SK-N-SH treated with all-trans-retinoic acid at 6 μM for 48 hours (cell line): ENCODE measurements around the gene MATN4.

Experiments used
- ATAC-seq: fragments of 200-7000 bp; cut with Tn5 transposase; 3 replicates; pipeline ENCODE4 v1.9.1; 2020; ENCODE audit warnings: mild to moderate bottlenecking, moderate library complexity
- BACH2 ChIP-seq: fragments of 250-450 bp; sonication (Bioruptor Pico); IDR thresholded peaks from 2 replicates; pipeline ENCODE4 v1.9.0; 2021; ENCODE audit warnings: mild to moderate bottlenecking, borderline replicate concordance
- CREB5 ChIP-seq: fragments of 250-450 bp; sonication (Bioruptor Pico); IDR thresholded peaks from 2 replicates; pipeline ENCODE4 v1.5.1; 2020; ENCODE audit warnings: low read depth, mild to moderate bottlenecking, moderate library complexity
- CSDC2 ChIP-seq: fragments of 250-450 bp; sonication (Bioruptor Pico); IDR thresholded peaks from 2 replicates; pipeline ENCODE4 v1.5.0; 2020; ENCODE audit warnings: mild to moderate bottlenecking, moderate library complexity
- ESRRG ChIP-seq: fragments of 250-450 bp; sonication (Bioruptor Pico); IDR thresholded peaks from 2 replicates; pipeline ENCODE4 v1.6.1; 2021; ENCODE audit warnings: mild to moderate bottlenecking
- ISL1 ChIP-seq: fragments of 250-450 bp; sonication (Bioruptor Pico); IDR thresholded peaks from 2 replicates; pipeline ENCODE4 v2.1.2; 2022; ENCODE audit warnings: mild to moderate bottlenecking, moderate library complexity
- OSR1 ChIP-seq: fragments of 250-450 bp; sonication (Bioruptor Pico); IDR thresholded peaks from 2 replicates; pipeline ENCODE4 v1.8.0; 2022; ENCODE audit warnings: moderate library complexity, mild to moderate bottlenecking, inconsistent platforms
- POU6F1 ChIP-seq: fragments of 250-450 bp; sonication (Bioruptor Pico); IDR thresholded peaks from 2 replicates; pipeline ENCODE4 v1.8.0; 2021; ENCODE audit warnings: low read depth, mild to moderate bottlenecking, moderate library complexity, borderline replicate concordance
- PPARA ChIP-seq: fragments of 250-450 bp; sonication (Bioruptor Pico); IDR thresholded peaks from 2 replicates; pipeline ENCODE4 v1.5.0; 2020; ENCODE audit warnings: mild to moderate bottlenecking, borderline replicate concordance
- TCF4 ChIP-seq: fragments of 250-450 bp; sonication (Bioruptor Pico); IDR thresholded peaks from 2 replicates; pipeline ENCODE4 v1.8.0; 2021; ENCODE audit warnings: mild to moderate bottlenecking, moderate library complexity, borderline replicate concordance
- ZC3H10 ChIP-seq: fragments of 250-450 bp; sonication (Bioruptor Pico); IDR thresholded peaks from 2 replicates; pipeline ENCODE4 v1.5.1; 2021; ENCODE audit warnings: mild to moderate bottlenecking, moderate library complexity
- ZFP3 ChIP-seq: fragments of 250-450 bp; sonication (Bioruptor Pico); IDR thresholded peaks from 2 replicates; pipeline ENCODE4 v1.5.0; 2020; ENCODE audit warnings: mild to moderate bottlenecking, moderate library complexity
- ZFP30 ChIP-seq: fragments of 450-650 bp; formaldehyde crosslinking; IDR thresholded peaks from 2 replicates; pipeline ENCODE4 v1.5.0; 2022; ENCODE audit warnings: mild to moderate bottlenecking, moderate library complexity
- ZNF565 ChIP-seq: fragments of 450-650 bp; formaldehyde crosslinking; conservative IDR thresholded peaks from 2 replicates; pipeline ENCODE4 v1.5.0; 2020; ENCODE audit warnings: low read depth, mild to moderate bottlenecking, moderate library complexity
- ZNF70 ChIP-seq: fragments of 450-650 bp; formaldehyde crosslinking; IDR thresholded peaks from 2 replicates; pipeline ENCODE4 v1.5.0; 2020; ENCODE audit warnings: mild to moderate bottlenecking, moderate library complexity
- ZNF8 ChIP-seq: fragments of 450-650 bp; formaldehyde crosslinking; IDR thresholded peaks from 2 replicates; pipeline ENCODE4 v1.5.0; 2020; ENCODE audit warnings: mild to moderate bottlenecking, moderate library complexity
- TF ChIP-seq, protein P1 (sequence below): fragments of 250-450 bp; sonication (Bioruptor Pico); IDR thresholded peaks from 2 replicates; pipeline ENCODE4 v1.5.1; 2021; ENCODE audit warnings: mild to moderate bottlenecking, moderate library complexity
- TF ChIP-seq, protein P2 (sequence below): fragments of 250-450 bp; sonication (Bioruptor Pico); IDR thresholded peaks from 2 replicates; pipeline ENCODE4 v1.5.0; 2020; ENCODE audit warnings: mild to moderate bottlenecking, moderate library complexity
- TF ChIP-seq, protein P3 (sequence below): fragments of 250-450 bp; sonication (Bioruptor Pico); IDR thresholded peaks from 2 replicates; pipeline ENCODE4 v1.8.0; 2020; ENCODE audit warnings: mild to moderate bottlenecking, moderate library complexity, borderline replicate concordance

The MATN4 gene

GRCh38 chr20:45307076-45307640 lies 941 bp downstream of the MATN4 start (continued):
- TF ChIP-seq, protein P1, sequence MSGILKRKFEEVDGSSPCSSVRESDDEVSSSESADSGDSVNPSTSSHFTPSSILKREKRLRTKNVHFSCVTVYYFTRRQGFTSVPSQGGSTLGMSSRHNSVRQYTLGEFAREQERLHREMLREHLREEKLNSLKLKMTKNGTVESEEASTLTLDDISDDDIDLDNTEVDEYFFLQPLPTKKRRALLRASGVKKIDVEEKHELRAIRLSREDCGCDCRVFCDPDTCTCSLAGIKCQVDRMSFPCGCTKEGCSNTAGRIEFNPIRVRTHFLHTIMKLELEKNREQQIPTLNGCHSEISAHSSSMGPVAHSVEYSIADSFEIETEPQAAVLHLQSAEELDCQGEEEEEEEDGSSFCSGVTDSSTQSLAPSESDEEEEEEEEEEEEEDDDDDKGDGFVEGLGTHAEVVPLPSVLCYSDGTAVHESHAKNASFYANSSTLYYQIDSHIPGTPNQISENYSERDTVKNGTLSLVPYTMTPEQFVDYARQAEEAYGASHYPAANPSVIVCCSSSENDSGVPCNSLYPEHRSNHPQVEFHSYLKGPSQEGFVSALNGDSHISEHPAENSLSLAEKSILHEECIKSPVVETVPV (CRISPR knock-in tag): no peak
- TF ChIP-seq CSDC2 (CRISPR knock-in tag): no peak
- no peak for TF ChIP-seq ZNF565

DNA sequence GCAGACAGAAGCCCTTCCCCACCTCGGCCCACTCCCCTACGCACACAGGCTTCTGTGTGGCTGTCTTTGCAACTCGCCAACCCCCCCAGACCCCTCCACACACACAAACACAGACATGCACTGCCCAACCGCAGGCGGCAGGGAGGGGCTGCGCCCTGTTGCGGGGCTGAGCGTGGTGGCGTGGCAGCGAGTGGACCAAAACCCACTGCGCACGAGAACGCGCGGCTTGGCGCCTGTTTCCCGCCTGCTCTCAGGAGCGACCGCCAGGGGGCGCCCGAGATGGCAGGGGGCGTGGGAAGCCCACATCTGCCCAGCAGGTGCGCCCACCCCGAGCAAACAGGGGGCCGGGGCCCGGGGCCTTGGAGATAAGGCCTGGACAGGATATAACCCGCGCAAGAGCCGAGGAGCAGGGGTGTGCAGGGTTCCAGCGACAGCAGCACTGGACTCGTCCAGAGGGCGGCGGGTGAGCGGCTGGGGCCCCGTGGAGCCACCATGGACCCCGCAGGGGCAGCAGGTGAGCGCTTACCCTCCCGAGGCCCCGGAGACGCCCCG lies 1.6 kb downstream of the MATN4 start, which contains the start of gene RBPJL:
Gene RBPJL, plus strand, starts transcription at position 410 of the 552 bp plus-strand sequence. Its CDS starts 83 bp downstream, at position 493.
- ATAC-seq: peak; percentile 61
- no peak for TF ChIP-seq CSDC2 (CRISPR knock-in tag)
- TF ChIP-seq TCF4 (CRISPR knock-in tag): peak; percentile 68; the same call in 1 of the 2 replicates
- no peak for TF ChIP-seq ZFP3

DNA sequence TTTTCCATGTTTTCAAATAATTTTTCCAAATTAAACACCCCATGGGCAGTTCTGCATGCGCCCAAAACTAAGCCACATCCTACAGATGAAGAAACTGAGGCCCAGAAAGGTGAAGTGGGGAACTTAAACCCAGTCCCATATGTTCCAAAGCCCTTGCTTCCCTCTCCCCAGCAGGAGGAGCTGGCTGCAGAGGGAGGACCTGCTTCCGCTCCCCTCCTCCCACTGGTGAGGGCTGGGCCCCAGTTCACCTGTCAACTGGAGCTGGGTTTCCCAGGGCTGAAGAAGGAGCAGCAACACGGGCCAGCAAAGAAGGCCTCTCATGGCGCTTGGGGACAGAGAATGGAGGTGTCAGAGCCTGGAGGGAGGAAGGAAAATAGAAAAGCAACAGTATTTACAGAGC lies 2.8 kb downstream of the MATN4 start:
- TF ChIP-seq ZNF70 (CRISPR knock-in tag): no peak
- TF ChIP-seq PPARA (CRISPR knock-in tag): no peak
- TF ChIP-seq, protein P1 (CRISPR knock-in tag): no peak
- TF ChIP-seq TCF4 (CRISPR knock-in tag): no peak
- no peak for TF ChIP-seq OSR1 (CRISPR knock-in tag)
- no peak for TF ChIP-seq ISL1 (CRISPR knock-in tag)
- no peak for TF ChIP-seq ESRRG (CRISPR knock-in tag)
- TF ChIP-seq ZNF565: no peak
- TF ChIP-seq POU6F1 (CRISPR knock-in tag): no peak
- no peak for TF ChIP-seq ZFP30 (CRISPR knock-in tag)
- TF ChIP-seq, protein P2, sequence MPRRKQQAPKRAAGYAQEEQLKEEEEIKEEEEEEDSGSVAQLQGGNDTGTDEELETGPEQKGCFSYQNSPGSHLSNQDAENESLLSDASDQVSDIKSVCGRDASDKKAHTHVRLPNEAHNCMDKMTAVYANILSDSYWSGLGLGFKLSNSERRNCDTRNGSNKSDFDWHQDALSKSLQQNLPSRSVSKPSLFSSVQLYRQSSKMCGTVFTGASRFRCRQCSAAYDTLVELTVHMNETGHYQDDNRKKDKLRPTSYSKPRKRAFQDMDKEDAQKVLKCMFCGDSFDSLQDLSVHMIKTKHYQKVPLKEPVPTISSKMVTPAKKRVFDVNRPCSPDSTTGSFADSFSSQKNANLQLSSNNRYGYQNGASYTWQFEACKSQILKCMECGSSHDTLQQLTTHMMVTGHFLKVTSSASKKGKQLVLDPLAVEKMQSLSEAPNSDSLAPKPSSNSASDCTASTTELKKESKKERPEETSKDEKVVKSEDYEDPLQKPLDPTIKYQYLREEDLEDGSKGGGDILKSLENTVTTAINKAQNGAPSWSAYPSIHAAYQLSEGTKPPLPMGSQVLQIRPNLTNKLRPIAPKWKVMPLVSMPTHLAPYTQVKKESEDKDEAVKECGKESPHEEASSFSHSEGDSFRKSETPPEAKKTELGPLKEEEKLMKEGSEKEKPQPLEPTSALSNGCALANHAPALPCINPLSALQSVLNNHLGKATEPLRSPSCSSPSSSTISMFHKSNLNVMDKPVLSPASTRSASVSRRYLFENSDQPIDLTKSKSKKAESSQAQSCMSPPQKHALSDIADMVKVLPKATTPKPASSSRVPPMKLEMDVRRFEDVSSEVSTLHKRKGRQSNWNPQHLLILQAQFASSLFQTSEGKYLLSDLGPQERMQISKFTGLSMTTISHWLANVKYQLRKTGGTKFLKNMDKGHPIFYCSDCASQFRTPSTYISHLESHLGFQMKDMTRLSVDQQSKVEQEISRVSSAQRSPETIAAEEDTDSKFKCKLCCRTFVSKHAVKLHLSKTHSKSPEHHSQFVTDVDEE (CRISPR knock-in tag): no peak
- TF ChIP-seq, protein P3, sequence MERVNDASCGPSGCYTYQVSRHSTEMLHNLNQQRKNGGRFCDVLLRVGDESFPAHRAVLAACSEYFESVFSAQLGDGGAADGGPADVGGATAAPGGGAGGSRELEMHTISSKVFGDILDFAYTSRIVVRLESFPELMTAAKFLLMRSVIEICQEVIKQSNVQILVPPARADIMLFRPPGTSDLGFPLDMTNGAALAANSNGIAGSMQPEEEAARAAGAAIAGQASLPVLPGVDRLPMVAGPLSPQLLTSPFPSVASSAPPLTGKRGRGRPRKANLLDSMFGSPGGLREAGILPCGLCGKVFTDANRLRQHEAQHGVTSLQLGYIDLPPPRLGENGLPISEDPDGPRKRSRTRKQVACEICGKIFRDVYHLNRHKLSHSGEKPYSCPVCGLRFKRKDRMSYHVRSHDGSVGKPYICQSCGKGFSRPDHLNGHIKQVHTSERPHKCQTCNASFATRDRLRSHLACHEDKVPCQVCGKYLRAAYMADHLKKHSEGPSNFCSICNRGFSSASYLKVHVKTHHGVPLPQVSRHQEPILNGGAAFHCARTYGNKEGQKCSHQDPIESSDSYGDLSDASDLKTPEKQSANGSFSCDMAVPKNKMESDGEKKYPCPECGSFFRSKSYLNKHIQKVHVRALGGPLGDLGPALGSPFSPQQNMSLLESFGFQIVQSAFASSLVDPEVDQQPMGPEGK: no peak
- no peak for TF ChIP-seq ZFP3
- no peak for TF ChIP-seq ZC3H10 (CRISPR knock-in tag)
- TF ChIP-seq CSDC2 (CRISPR knock-in tag): no peak
- no peak for TF ChIP-seq CREB5
- no peak for TF ChIP-seq BACH2 (CRISPR knock-in tag)
- TF ChIP-seq ZNF8 (CRISPR knock-in tag): no peak
- no peak for ATAC-seq
